ENCODE measurements around the gene MPND.

GRCh38 chr19:4326837-4327251 lies 16.5 kb upstream of the MPND start:
- no peak for TF ChIP-seq CTCF (IDR thresholded peaks at IDR 0.05)
- TF ChIP-seq POLR2A (IDR thresholded peaks at IDR 0.05): no peak
